OCI-LY1 (cell line): ENCODE measurements around the gene MRPL36.

Source experiments
- EZH2 ChIP-seq: fragments of 200-600 bp; sonication (generic), shearing (Covaris generic); IDR thresholded peaks from 2 replicates; pipeline ENCODE4 v1.8.0; 2017; ENCODE audit warnings: borderline replicate concordance, mixed run types, mild to moderate bottlenecking, antibody characterized with exemption, low read length, moderate library complexity, mixed read lengths
- TF ChIP-seq, protein P1 (sequence below): fragments of 200-600 bp; sonication (generic), shearing (Covaris generic); IDR thresholded peaks from 2 replicates; pipeline ENCODE4 v1.5.1; 2017; ENCODE audit warnings: mild to moderate bottlenecking, antibody characterized with exemption, low read length, moderate library complexity, mixed read lengths

- TF ChIP-seq, protein P1, sequence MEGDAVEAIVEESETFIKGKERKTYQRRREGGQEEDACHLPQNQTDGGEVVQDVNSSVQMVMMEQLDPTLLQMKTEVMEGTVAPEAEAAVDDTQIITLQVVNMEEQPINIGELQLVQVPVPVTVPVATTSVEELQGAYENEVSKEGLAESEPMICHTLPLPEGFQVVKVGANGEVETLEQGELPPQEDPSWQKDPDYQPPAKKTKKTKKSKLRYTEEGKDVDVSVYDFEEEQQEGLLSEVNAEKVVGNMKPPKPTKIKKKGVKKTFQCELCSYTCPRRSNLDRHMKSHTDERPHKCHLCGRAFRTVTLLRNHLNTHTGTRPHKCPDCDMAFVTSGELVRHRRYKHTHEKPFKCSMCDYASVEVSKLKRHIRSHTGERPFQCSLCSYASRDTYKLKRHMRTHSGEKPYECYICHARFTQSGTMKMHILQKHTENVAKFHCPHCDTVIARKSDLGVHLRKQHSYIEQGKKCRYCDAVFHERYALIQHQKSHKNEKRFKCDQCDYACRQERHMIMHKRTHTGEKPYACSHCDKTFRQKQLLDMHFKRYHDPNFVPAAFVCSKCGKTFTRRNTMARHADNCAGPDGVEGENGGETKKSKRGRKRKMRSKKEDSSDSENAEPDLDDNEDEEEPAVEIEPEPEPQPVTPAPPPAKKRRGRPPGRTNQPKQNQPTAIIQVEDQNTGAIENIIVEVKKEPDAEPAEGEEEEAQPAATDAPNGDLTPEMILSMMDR, result no peak
- no peak for TF ChIP-seq EZH2
These were observed 21.3 kb downstream of the MRPL36 start for GRCh38 chr5:1778138-1779020.
